DOHH2 (cell line): Measurements from ENCODE around the gene BNC2.

ENCODE experiments used
- CTCF ChIP-seq: fragments of 200-600 bp; sonication (generic); IDR thresholded peaks from one replicate; pipeline ENCODE4 v1.5.1; 2014; ENCODE audit warnings: antibody characterized with exemption, mild to moderate bottlenecking, low read depth, low read length; ENCODE audit not compliant: poor library complexity, severe bottlenecking
- EZH2phosphoT487 ChIP-seq: fragments of 200-600 bp; sonication (generic); IDR thresholded peaks from 2 replicates; pipeline ENCODE4 v1.6.1; 2017; ENCODE audit warnings: borderline replicate concordance, mild to moderate bottlenecking, antibody characterized with exemption, low read length, moderate library complexity, mixed read lengths

DNA sequence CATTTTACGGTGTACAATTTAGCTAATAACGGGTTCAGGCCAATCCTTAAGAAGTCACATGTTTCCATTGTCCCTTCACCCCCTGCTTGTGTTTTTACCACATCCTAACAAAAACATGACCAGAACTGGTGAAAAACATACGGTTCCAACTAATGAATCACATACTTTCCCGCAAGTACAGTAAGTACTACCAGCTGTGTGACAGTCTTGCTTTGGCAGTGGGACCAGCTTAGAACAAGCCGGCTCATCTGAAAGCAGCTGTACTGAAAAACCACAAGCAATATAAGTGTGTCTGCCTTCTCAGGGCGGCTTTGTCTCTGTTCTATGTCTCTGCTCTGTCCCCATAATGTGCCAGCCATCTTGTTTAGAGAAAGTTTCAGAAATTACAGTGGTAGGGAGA, 242.5 kb downstream of the BNC2 start:
- TF ChIP-seq CTCF (no peak), EZH2phosphoT487 (no peak)
